Measurements from ENCODE around the gene SLC37A1.
A peak's percentile ranks its signal among the peaks of the same experiment; 100 is the strongest.

The SLC37A1 gene

GRCh38 chr21:42513985-42514882 lies 582 bp downstream of the SLC37A1 start:
- peak overlapping the region; percentile 59 for H3K4me3 ChIP-seq (replicated peaks; ENCODE audit: low read depth, low read length)
- no peak for TF ChIP-seq CTCF (IDR thresholded peaks at IDR 0.05; ENCODE audit: low read length, missing control alignments)
- no peak for DNase-seq (ENCODE audit: low read depth)

- H3K4me3 ChIP-seq (replicated peaks; ENCODE audit: low read depth, low read length), result peak overlapping the region; percentile 59
- no peak for TF ChIP-seq CTCF (IDR thresholded peaks at IDR 0.05; ENCODE audit: low read length, missing control alignments)
- no peak for DNase-seq (ENCODE audit: low read depth)
Measured at GRCh38 chr21:42514883-42515228, 1.2 kb downstream of the SLC37A1 start.

DNA sequence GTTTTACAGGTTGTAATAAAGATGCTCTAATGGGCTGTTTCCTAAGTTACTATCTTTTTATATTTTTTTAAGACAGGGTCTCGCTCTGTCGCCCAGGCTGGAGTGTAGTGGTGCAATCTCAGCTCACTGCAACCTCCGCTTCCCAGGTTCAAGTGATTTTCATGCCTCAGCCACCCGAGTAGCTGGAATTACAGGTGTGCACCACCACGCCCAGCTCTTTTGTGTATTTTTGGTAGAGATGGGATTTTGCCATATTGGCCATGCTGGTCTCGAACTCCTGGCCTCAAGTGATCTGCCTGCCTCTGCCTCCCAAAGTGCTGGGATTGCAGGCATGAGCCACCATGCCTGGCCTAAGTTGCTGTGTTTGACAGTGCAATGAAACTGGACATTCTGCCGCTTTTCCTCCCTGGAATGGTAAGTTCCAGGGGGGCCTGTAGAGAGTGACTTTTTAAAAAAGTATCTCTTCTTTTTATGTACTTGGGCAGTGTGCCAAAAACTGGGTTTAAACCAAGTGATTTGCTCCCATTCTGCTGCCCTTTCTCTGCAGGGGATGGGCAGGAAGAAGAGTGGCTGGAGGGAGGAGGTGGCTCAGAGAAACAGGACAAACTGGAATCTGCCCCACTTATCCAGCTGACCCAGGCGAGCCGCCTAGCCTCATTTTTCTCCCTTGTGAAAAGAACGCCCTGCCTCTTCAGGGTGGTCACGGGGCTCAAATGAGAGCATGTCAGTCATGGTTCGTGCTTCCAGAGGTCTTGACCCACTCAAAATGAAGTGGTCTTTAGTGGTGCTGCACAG lies 2.3 kb downstream of the SLC37A1 start:
- no peak for DNase-seq (ENCODE audit: low read depth)
- H3K4me3 ChIP-seq (replicated peaks; ENCODE audit: low read depth, low read length), result no peak overlapping the region
- TF ChIP-seq CTCF (IDR thresholded peaks at IDR 0.05; ENCODE audit: low read length, missing control alignments), result no peak

- peak; percentile 56 for DNase-seq (ENCODE audit: low read depth)
- no peak for TF ChIP-seq CTCF (IDR thresholded peaks at IDR 0.05; ENCODE audit: low read length, missing control alignments)
Measured at GRCh38 chr21:42518215-42518614, 4.6 kb downstream of the SLC37A1 start.

GRCh38 chr21:42518626-42519025 lies 5.0 kb downstream of the SLC37A1 start:
- TF ChIP-seq CTCF (IDR thresholded peaks at IDR 0.05; ENCODE audit: low read length, missing control alignments), result no peak
- DNase-seq (ENCODE audit: low read depth), result no peak

More at GRCh38 chr21:42518215-42518614, 4.6 kb downstream of the SLC37A1 start:
- H3K4me3 ChIP-seq (replicated peaks; ENCODE audit: low read depth, low read length), result no peak overlapping the region

GRCh38 chr21:42520628-42521253 lies 7.1 kb downstream of the SLC37A1 start:
- peak; percentile 46 for TF ChIP-seq CTCF (IDR thresholded peaks at IDR 0.05; ENCODE audit: low read length, missing control alignments)
- no peak overlapping the region for H3K4me3 ChIP-seq (replicated peaks; ENCODE audit: low read depth, low read length)
- peak; percentile 21 for DNase-seq (ENCODE audit: low read depth)

More at GRCh38 chr21:42518626-42519025, 5.0 kb downstream of the SLC37A1 start:
- no peak overlapping the region for H3K4me3 ChIP-seq (replicated peaks; ENCODE audit: low read depth, low read length)

All from fibroblast of pulmonary artery (primary cell).